GM21737 (cell line): Measurements from ENCODE around the gene KMT2C.
"Not testable (repeated sequence)": the region's sequence is repeated elsewhere in the genome, so short reads cannot be mapped to it uniquely, and the experiment has no call there.

Experiments
- ATAC-seq: cut with Tn5 transposase; IDR thresholded peaks from one replicate; pipeline ENCODE4 v1.9.1; 2021; ENCODE audit warnings: mild to moderate bottlenecking, moderate library complexity; ENCODE audit not compliant: unreplicated experiment

Gene KMT2C

GRCh38 chr7:152442330-152442835, 6.6 kb upstream of the KMT2C start:
- ATAC-seq, result no peak

- ATAC-seq, result not testable (repeated sequence)
These were observed 6.0 kb upstream of the KMT2C start for GRCh38 chr7:152441810-152442209.

GRCh38 chr7:152441168-152441567, 5.4 kb upstream of the KMT2C start:
- ATAC-seq, result not testable (repeated sequence)

GRCh38 chr7:152438017-152438416, 2.2 kb upstream of the KMT2C start:
- not testable (repeated sequence) for ATAC-seq

- not testable (repeated sequence) for ATAC-seq
These were observed 1.2 kb upstream of the KMT2C start for GRCh38 chr7:152436931-152437575.

- peak; percentile 54 for ATAC-seq
These were observed 518 bp upstream of the KMT2C start for GRCh38 chr7:152436111-152436930.

- not testable (repeated sequence) for ATAC-seq
These were observed 1.1 kb downstream of the KMT2C start for GRCh38 chr7:152434511-152435383.

GRCh38 chr7:152433721-152434490, 1.9 kb downstream of the KMT2C start:
- ATAC-seq, result not testable (repeated sequence)

GRCh38 chr7:152432735-152433134, 3.1 kb downstream of the KMT2C start:
- ATAC-seq, result not testable (repeated sequence)

- no peak for ATAC-seq
These were observed 4.9 kb downstream of the KMT2C start for GRCh38 chr7:152430854-152431253.

- not testable (repeated sequence) for ATAC-seq
These were observed 5.7 kb downstream of the KMT2C start for GRCh38 chr7:152430118-152430517.

GRCh38 chr7:152424348-152425108, 11.3 kb downstream of the KMT2C start:
- ATAC-seq, result no peak

GRCh38 chr7:152423991-152424347, 11.8 kb downstream of the KMT2C start:
- no peak for ATAC-seq

GRCh38 chr7:152423171-152423570, 12.6 kb downstream of the KMT2C start:
- not testable (repeated sequence) for ATAC-seq

- ATAC-seq, result not testable (repeated sequence)
These were observed 14.9 kb downstream of the KMT2C start for GRCh38 chr7:152420950-152421349.

GRCh38 chr7:152419473-152420429, 16.1 kb downstream of the KMT2C start:
- no peak for ATAC-seq

GRCh38 chr7:152414779-152415178, 21.0 kb downstream of the KMT2C start:
- ATAC-seq, result no peak

GRCh38 chr7:152411389-152411788, 24.4 kb downstream of the KMT2C start:
- no peak for ATAC-seq
